H1 (cell line): ENCODE results near the gene MXI1. TPM values are rescaled to one million over a fixed set of nuclear protein-coding genes. Genes with fewer than 3 reads are reported as not detected.

ENCODE experiments used
- CTCF ChIA-PET: fragments of 300-600 bp; sonication (Branson Sonifier 250); formaldehyde crosslinking; loops from one replicate; lab custom pipeline; 2021; ENCODE audit not compliant: partially characterized antibody; lab: Charles Lee
- POLR2A ChIA-PET: fragments of 300-600 bp; sonication (Branson Sonifier 250); formaldehyde crosslinking; loops from one replicate; lab custom pipeline; 2021; ENCODE audit warnings: inconsistent platforms; ENCODE audit not compliant: partially characterized antibody; lab: Charles Lee
- DNase-seq, 2 experiments: peaks; one replicate each; pipeline versions ENCODE4 v3.0.0 to v3.0.0-alpha.2; 2010 to 2022; ENCODE audit warnings: low spot score in 2 of 2, low read depth in 1 of 2, mixed read lengths in 1 of 2
- FAIRE-seq: peaks from 2 replicates; lab custom pipeline; 2011; peaks lifted over from hg19 to GRCh38; lab: Jason Lieb, UNC
- H2AFZ ChIP-seq: 2 replicates; pipeline ENCODE4 v1.8.1; 2012; ENCODE audit warnings: low read length, inconsistent platforms
- H2AK5ac ChIP-seq: 2 replicates; pipeline ENCODE4 v1.6.1; 2013; ENCODE audit warnings: low read depth, low read length
- H2BK120ac ChIP-seq: replicated peaks from 2 replicates; pipeline ENCODE3; 2013; ENCODE audit warnings: low read depth, low read length, inconsistent platforms
- H2BK12ac ChIP-seq: 2 replicates; pipeline ENCODE4 v1.6.1; 2013; ENCODE audit warnings: low read depth, low read length
- H2BK15ac ChIP-seq: 2 replicates; pipeline ENCODE4 v1.6.1; 2013; ENCODE audit warnings: low read length
- H2BK20ac ChIP-seq: 2 replicates; pipeline ENCODE4 v1.6.1; 2013; ENCODE audit warnings: low read length
- H2BK5ac ChIP-seq: 2 replicates; pipeline ENCODE4 v1.6.1; 2013; ENCODE audit warnings: low read depth, low read length
- H3K14ac ChIP-seq: 2 replicates; pipeline ENCODE4 v1.6.1; 2013; ENCODE audit warnings: inconsistent platforms; ENCODE audit not compliant: insufficient read length
- H3K18ac ChIP-seq: 2 replicates; pipeline ENCODE4 v1.6.1; 2013; ENCODE audit warnings: low read length; ENCODE audit errors: extremely low read depth
- H3K23ac ChIP-seq: 2 replicates; pipeline ENCODE4 v1.6.1; 2013; ENCODE audit warnings: inconsistent platforms; ENCODE audit not compliant: insufficient read length
- H3K23me2 ChIP-seq: 2 replicates; pipeline ENCODE4 v1.6.1; 2013; ENCODE audit warnings: low read depth, low read length
- H3K27ac ChIP-seq: 2 replicates; pipeline ENCODE4 v1.6.1; 2011; ENCODE audit warnings: low read depth, low read length, inconsistent platforms
- H3K27me3 ChIP-seq, 4 experiments: replicated peaks in 1 of 4; 1 replicate in 1 of 4; 2 replicates in 3 of 4; pipeline versions ENCODE4 v1.6.1 to v1.8.1; 2011 to 2013; ENCODE audit warnings: low read length in 3 of 4, mild to moderate bottlenecking in 3 of 4, inconsistent platforms in 2 of 4, mixed read lengths in 2 of 4, moderate library complexity in 1 of 4; ENCODE audit not compliant: control insufficient read depth in 3 of 4, insufficient read depth in 3 of 4; ENCODE audit errors: extremely low read depth in 1 of 4
- H3K36me3 ChIP-seq, 4 experiments: 2 replicates each; pipeline versions ENCODE4 v1.6.1 to v1.8.1; 2011 to 2013; ENCODE audit warnings: mild to moderate bottlenecking in 4 of 4, low read length in 3 of 4, moderate library complexity in 2 of 4, control low read depth in 1 of 4, inconsistent platforms in 1 of 4; ENCODE audit not compliant: insufficient read depth in 4 of 4, control insufficient read depth in 2 of 4
- H3K4ac ChIP-seq: replicated peaks from 2 replicates; pipeline ENCODE3; 2013; ENCODE audit warnings: low read length, low read depth, mixed read lengths, inconsistent platforms; ENCODE audit not compliant: insufficient read length
- H3K4me1 ChIP-seq, 4 experiments: replicated peaks in 1 of 4; 1 replicate in 1 of 4; 2 replicates in 3 of 4; pipeline versions ENCODE4 v1.6.1 to v1.8.1; 2011 to 2013; ENCODE audit warnings: low read length in 3 of 4, inconsistent platforms in 2 of 4, mixed read lengths in 1 of 4; ENCODE audit not compliant: insufficient read depth in 4 of 4, control insufficient read depth in 3 of 4
- H3K4me2 ChIP-seq, 2 experiments: 2 replicates each; pipeline versions ENCODE4 v1.6.1 to v1.8.1; 2011 to 2013; ENCODE audit warnings: low read depth in 2 of 2, low read length in 2 of 2, control low read depth in 1 of 2, inconsistent platforms in 1 of 2, mild to moderate bottlenecking in 1 of 2; ENCODE audit not compliant: insufficient read depth in 1 of 2
- H3K4me3 ChIP-seq, 4 experiments: fragments of 200-600, 300-600 bp in 1 of 4; sonication (generic), shearing (Covaris generic), sonication (Bioruptor Twin) in 1 of 4; 2 replicates each; pipeline versions ENCODE4 v1.5.1 to v1.8.1; 2011 to 2016; ENCODE audit warnings: low read length in 4 of 4, low read depth in 3 of 4, control low read depth in 2 of 4, inconsistent platforms in 2 of 4, mild to moderate bottlenecking in 2 of 4, mixed read lengths in 1 of 4, moderate library complexity in 1 of 4; ENCODE audit not compliant: insufficient read depth in 2 of 4; ENCODE audit errors: extremely low read depth in 1 of 4
- H3K56ac ChIP-seq: replicated peaks from 2 replicates; pipeline ENCODE3; 2013; ENCODE audit warnings: low read depth, mild to moderate bottlenecking, mixed read lengths, low read length, inconsistent platforms; ENCODE audit not compliant: insufficient read length
- H3K79me1 ChIP-seq: 2 replicates; pipeline ENCODE4 v1.6.1; 2013; ENCODE audit warnings: low read depth, low read length, control low read depth
- H3K79me2 ChIP-seq, 2 experiments: 2 replicates each; pipeline versions ENCODE4 v1.6.1 to v1.8.1; 2012 to 2013; ENCODE audit warnings: low read length in 2 of 2, mild to moderate bottlenecking in 2 of 2, inconsistent platforms in 1 of 2; ENCODE audit not compliant: insufficient read depth in 2 of 2, control insufficient read depth in 1 of 2
- H3K9ac ChIP-seq, 4 experiments: replicated peaks in 1 of 4; 1 replicate in 1 of 4; 2 replicates in 3 of 4; pipeline versions ENCODE4 v1.6.1 to v1.8.1; 2011 to 2013; ENCODE audit warnings: low read depth in 3 of 4, low read length in 3 of 4, control low read depth in 2 of 4, mild to moderate bottlenecking in 2 of 4, moderate library complexity in 2 of 4, inconsistent platforms in 1 of 4; ENCODE audit errors: extremely low read depth in 1 of 4
- H3K9me3 ChIP-seq, 2 experiments: 2 replicates each; pipeline versions ENCODE4 v1.6.1 to v1.8.1; 2012 to 2013; ENCODE audit warnings: mild to moderate bottlenecking in 2 of 2, moderate library complexity in 2 of 2, control low read depth in 1 of 2, inconsistent platforms in 1 of 2, low read depth in 1 of 2, low read length in 1 of 2, mixed read lengths in 1 of 2; ENCODE audit not compliant: insufficient read depth in 2 of 2
- H4K20me1 ChIP-seq, 2 experiments: replicated peaks in 1 of 2; 2 replicates each; pipeline versions ENCODE3 to v1.8.1; 2011 to 2013; ENCODE audit warnings: inconsistent platforms in 2 of 2, low read length in 2 of 2, mild to moderate bottlenecking in 1 of 2; ENCODE audit not compliant: insufficient read depth in 2 of 2, control insufficient read depth in 1 of 2
- H4K5ac ChIP-seq: 2 replicates; pipeline ENCODE4 v1.6.1; 2013; ENCODE audit warnings: low read length, low read depth, mixed read lengths, inconsistent platforms; ENCODE audit not compliant: insufficient read length
- H4K8ac ChIP-seq: 2 replicates; pipeline ENCODE4 v1.8.0; 2013; ENCODE audit warnings: mild to moderate bottlenecking, moderate library complexity, low read length, inconsistent platforms; ENCODE audit not compliant: insufficient read depth; ENCODE audit errors: extremely low read depth
- H4K91ac ChIP-seq: replicated peaks from 2 replicates; pipeline ENCODE3; 2013; ENCODE audit warnings: low read length, mixed read lengths, inconsistent platforms; ENCODE audit not compliant: insufficient read length
- CEBPB ChIP-seq: IDR thresholded peaks from 2 replicates; pipeline ENCODE4 v1.6.1; 2012; ENCODE audit warnings: low read depth, low read length
- CTBP2 ChIP-seq: IDR thresholded peaks from 2 replicates; pipeline ENCODE4 v1.7.0; 2011; ENCODE audit warnings: borderline replicate concordance, mild to moderate bottlenecking, moderate library complexity, mixed read lengths, low read length; ENCODE audit not compliant: insufficient read depth, insufficient read length
- EP300 ChIP-seq, 2 experiments: IDR thresholded peaks; 1 replicate in 1 of 2; 2 replicates in 1 of 2; pipeline ENCODE4 v1.6.1; 2011 to 2012; ENCODE audit warnings: low read depth in 2 of 2, low read length in 2 of 2, mild to moderate bottlenecking in 2 of 2, borderline replicate concordance in 1 of 2, inconsistent platforms in 1 of 2, moderate library complexity in 1 of 2
- EZH2 ChIP-seq: fragments of 200-600 bp; sonication (generic); IDR thresholded peaks from 2 replicates; pipeline ENCODE4 v1.7.1; 2012; ENCODE audit warnings: low read depth, mild to moderate bottlenecking, moderate library complexity, low read length, inconsistent platforms; ENCODE audit not compliant: severe bottlenecking
- FOSL1 ChIP-seq: IDR thresholded peaks from 2 replicates; pipeline ENCODE4 v1.6.1; 2011; ENCODE audit warnings: mild to moderate bottlenecking, low read depth, low read length, moderate library complexity; ENCODE audit not compliant: insufficient read depth
- KDM1A ChIP-seq: fragments of 200-600, 300-600 bp; sonication (generic); IDR thresholded peaks from 2 replicates; pipeline ENCODE4 v1.7.1; 2016; ENCODE audit warnings: mild to moderate bottlenecking, low read length, borderline replicate concordance
- MAX ChIP-seq: IDR thresholded peaks from 2 replicates; pipeline ENCODE4 v1.6.1; 2012; ENCODE audit warnings: inconsistent platforms
- NRF1 ChIP-seq: IDR thresholded peaks from 2 replicates; pipeline ENCODE4 v1.6.1; 2011; ENCODE audit warnings: mild to moderate bottlenecking, low read depth, low read length, improper control_type of control experiment
- POLR2AphosphoS5 ChIP-seq: IDR thresholded peaks from 2 replicates; pipeline ENCODE4 v1.6.1; 2011; ENCODE audit warnings: low read depth, low read length
- TCF12 ChIP-seq: IDR thresholded peaks from 2 replicates; pipeline ENCODE4 v1.6.1; 2011; ENCODE audit warnings: low read depth, mild to moderate bottlenecking, low read length
- TEAD4 ChIP-seq: IDR thresholded peaks from 2 replicates; pipeline ENCODE4 v1.6.1; 2012; ENCODE audit warnings: low read depth, low read length, inconsistent platforms, mixed read lengths
- ZNF274 ChIP-seq: IDR thresholded peaks from 2 replicates; pipeline ENCODE4 v1.7.0; 2012; ENCODE audit warnings: low read length, borderline replicate concordance; ENCODE audit errors: extremely low read depth
- WGBS, 2 experiments: shearing (Covaris generic) in 1 of 2; methylation state at CpG; one replicate each; pipeline versions ENCODE4 v1.1.6 to v1.1.7; 2013 to 2015; ENCODE audit warnings: low lambda C conversion rate in 2 of 2, mixed read lengths in 2 of 2, inconsistent platforms in 1 of 2, low coverage in 1 of 2, missing lambda C conversion rate in 1 of 2; ENCODE audit not compliant: insufficient replicate concordance in 2 of 2, insufficient coverage in 1 of 2, insufficient read length in 1 of 2; ENCODE audit errors: extremely low coverage in 1 of 2, missing lambda C conversion rate in 1 of 2; 5-methylcytosine and 5-hydroxymethylcytosine counted together
- polyA plus RNA-seq, 7 experiments: library from polyadenylated mRNA; depleted of rRNA in 3 of 7; stranded (reverse) in 5 of 7; unstranded in 2 of 7; fragments of >200 nt in 5 of 7; fragments of 200-250 nt in 2 of 7; gene quantifications; 1 replicate in 5 of 7; 2 replicates in 1 of 7; 4 replicates in 1 of 7; pipeline versions ENCODE4 v1.2.1 to v1.2.3, GENCODE V29; 2011 to 2013; ENCODE audit warnings: missing spikeins in 2 of 7, mixed read lengths in 2 of 7
- total RNA-seq: library from RNA; stranded (reverse); fragmentation: NEBNext Ultra II Directional; extraction: Animal tissue kit (Norgen Biotek cat#: 25700); gene quantifications from 2 replicates; pipeline ENCODE4 v1.2.1, GENCODE V29; 2021

MXI1 gene
- total and polyA plus RNA-seq, 2 of the 8 experiments (the other 6 are each of a cell fraction or from before 2014, with no cell fraction given): 5.7 to 8.8 TPM

GRCh38 chr10:110163192-110163773, 44.1 kb upstream of the MXI1 start:
- 55% methylated on average over 5 of the region's 5 CpGs; no CpG with 5 or more reads in 1 of the 2 experiments for WGBS, 2 experiments
- Histone ChIP-seq H3K4me3 (no peak overlapping the region), H2BK15ac (no peak overlapping the region; the same call in 1 of the 2 replicates), H3K9ac (no peak overlapping the region), H4K20me1 (peaks cover 0 to 18% of the 10 kb centered on the region in 2 experiments), H2BK5ac (no peak overlapping the region), H3K4me1 (peaks cover 2 to 13% (median 6%) of the 10 kb centered on the region in 4 experiments), H2BK120ac (no peak overlapping the region), H4K5ac (no peak overlapping the region), H3K36me3 (no peaks in the 10 kb centered on the region), H3K79me2 (no peaks in the 10 kb centered on the region), H2BK20ac (no peak overlapping the region), H3K27ac (no peak overlapping the region), H2AK5ac (no peak overlapping the region; the same call in 1 of the 2 replicates), H2AFZ (no peak overlapping the region), H3K4ac (no peak overlapping the region), H3K14ac (no peak overlapping the region), H3K9me3 (no peaks in the 10 kb centered on the region), H3K18ac (no peak overlapping the region; the same call in 1 of the 2 replicates), H3K27me3 (peaks cover 37 to 73% (median 57%) of the 10 kb centered on the region in 4 experiments), H3K56ac (no peak overlapping the region), H4K91ac (no peak overlapping the region), H4K8ac (no peak overlapping the region), H3K23me2 (no peaks in the 10 kb centered on the region), H3K23ac (no peak overlapping the region), H2BK12ac (peak overlapping the region; percentile 55; the same call in 1 of the 2 replicates), H3K79me1 (no peaks in the 10 kb centered on the region), H3K4me2 (peak overlapping the region in 1 of 2 experiments; percentile 25; a peak in 2 of 4 replicates)
- FAIRE-seq (peak; percentile 60), DNase-seq (no peak)
- CTCF ChIA-PET: interaction anchor here (0.8 to 5.0 kb wide), 11 partner anchors 10 to 279 kb away, joined by 3 to 39 read pairs (median 6); partner anchors contain the start of gene MXI1
- POLR2A ChIA-PET: interaction anchor here (0.9 to 1.3 kb wide), 2 partner anchors 10 to 11 kb away, joined by 3 to 4 read pairs; no protein-coding TSS in a partner anchor
- 0 out of 2 replicates have a peak, but pooled peaks have one; percentile 3 for TF ChIP-seq TEAD4
- TF ChIP-seq CTBP2: no peak
- TF ChIP-seq NRF1: no peak
- no peak for TF ChIP-seq CEBPB
- TF ChIP-seq KDM1A: no peak
- TF ChIP-seq EP300 (IDR thresholded peaks at IDR 0.05; ENCODE audit: borderline replicate concordance in 1 of 2, low read depth in 2 of 2, low read length in 2 of 2): 0 out of 3 replicates have a peak, but pooled peaks of 1 of the 2 experiments have one; percentile 27
- TF ChIP-seq MAX: no peak
- TF ChIP-seq TCF12: no peak
- TF ChIP-seq EZH2: no peak
- TF ChIP-seq POLR2AphosphoS5: no peak
- no peak for TF ChIP-seq ZNF274
- no peak for TF ChIP-seq FOSL1
